Body of pancreas (tissue), 4 donors: ENCODE measurements around the gene FOXK1.

ENCODE experiments used
- CTCF ChIP-seq, 7 experiments: fragments of 450-650 bp in 4 of 7; fragments of 200-600 bp in 3 of 7; sonication (generic) in 3 of 7; IDR thresholded peaks; one replicate each; pipeline ENCODE4 v1.5.1; 2016 to 2019; ENCODE audit warnings: antibody characterized with exemption in 7 of 7
- POLR2A ChIP-seq, 3 donors: fragments of 450-650 bp; IDR thresholded peaks; one replicate each; pipeline ENCODE4 v1.6.1; 2016; ENCODE audit warnings: antibody characterized with exemption in 3 of 3, mild to moderate bottlenecking in 2 of 3

DNA sequence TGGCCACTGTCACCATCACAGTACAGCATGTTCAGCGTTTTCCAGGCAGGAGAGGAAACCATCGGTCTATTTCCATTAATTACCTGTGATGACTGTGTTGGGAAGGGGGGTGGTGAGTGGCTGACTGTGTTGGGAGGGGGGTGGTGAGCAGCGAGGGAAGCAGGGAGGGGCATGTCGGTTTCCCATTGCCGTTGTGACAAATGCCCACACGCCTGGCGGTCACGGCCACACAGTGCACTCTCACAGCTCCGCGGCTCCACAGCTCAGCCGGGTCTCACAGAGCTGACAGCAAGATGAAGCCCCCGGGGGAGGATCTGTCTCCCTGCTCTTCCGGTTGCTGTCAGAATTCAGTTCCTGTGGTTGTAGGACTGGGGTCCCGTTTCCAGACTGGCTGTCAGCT, 132.3 kb downstream of the FOXK1 start:
- TF ChIP-seq CTCF (IDR thresholded peaks at IDR 0.05) = no peak
- no peak for TF ChIP-seq POLR2A (IDR thresholded peaks at IDR 0.05)
